Measurements from ENCODE around the gene NSD2. TPM values are rescaled to one million over a fixed set of nuclear protein-coding genes. Genes with fewer than 3 reads are reported as not detected.
"Not testable (repeated sequence)": the region's sequence is repeated elsewhere in the genome, so short reads cannot be mapped to it uniquely, and the experiment has no call there.

NSD2 gene
- total RNA-seq, 1 donor from 2014 or later = 203 TPM

DNA sequence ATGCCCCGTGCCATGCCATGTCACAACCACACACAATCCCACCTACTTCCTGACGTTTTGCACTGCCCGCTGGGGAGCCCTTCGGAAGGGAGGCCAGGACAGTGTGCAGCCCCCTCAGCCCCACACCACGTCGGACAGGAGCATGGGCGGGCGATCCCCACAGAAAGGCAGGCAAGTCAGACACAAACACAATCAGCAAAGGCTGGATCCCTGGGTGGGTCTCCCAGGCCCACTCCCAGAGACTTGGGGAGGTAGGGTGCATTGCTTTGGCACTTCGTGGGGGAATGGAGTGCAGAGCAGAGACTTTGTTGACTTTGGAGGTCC, 29.3 kb upstream of the NSD2 start:
- intact Hi-C loops (cut with micrococcal nuclease) = no loop called here

- intact Hi-C loops (cut with micrococcal nuclease) = no loop called here
Measured at GRCh38 chr4:1842339-1842895, 28.8 kb upstream of the NSD2 start.

- intact Hi-C loops (cut with micrococcal nuclease) = no loop called here
Measured at GRCh38 chr4:1842993-1843448, 28.2 kb upstream of the NSD2 start.

DNA sequence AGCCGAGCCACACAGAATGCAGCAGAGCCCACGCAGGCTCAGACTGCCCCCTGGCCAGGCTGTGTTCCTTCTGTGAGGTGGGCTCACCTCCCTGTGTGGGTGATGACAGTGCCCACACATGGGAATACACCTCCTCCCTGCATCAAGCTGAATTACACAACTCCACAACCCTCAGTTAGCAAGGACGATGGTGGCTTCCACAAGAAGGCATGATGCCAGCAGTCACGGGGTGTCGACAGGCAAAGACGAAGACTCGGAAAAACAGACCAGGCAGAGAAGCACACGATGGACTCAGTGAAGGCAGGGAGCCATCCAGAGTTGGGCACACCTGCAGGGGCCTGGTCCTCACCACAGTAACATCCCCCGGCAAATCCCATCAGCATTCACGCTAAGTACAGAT, 27.3 kb upstream of the NSD2 start:
- intact Hi-C loops (cut with micrococcal nuclease) = no loop called here

DNA sequence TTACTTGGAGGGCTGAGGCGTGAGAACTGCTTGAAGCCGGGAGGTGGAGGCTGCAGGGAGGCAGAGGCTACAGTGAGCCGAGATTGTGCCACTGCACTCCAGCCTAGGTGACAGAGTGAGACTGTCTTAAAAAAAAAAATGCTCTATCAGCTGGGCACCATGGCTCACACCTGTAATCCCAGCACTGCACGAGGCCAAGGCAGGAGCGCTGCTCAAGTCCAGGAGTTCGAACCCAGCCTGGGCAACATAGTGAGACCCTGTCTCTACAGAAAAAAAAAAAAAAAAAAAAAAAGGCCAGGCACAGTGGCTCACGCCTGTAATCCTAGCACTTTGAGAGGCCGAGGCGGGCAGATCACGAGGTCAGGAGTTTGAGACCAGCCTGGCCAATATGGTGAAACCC, 26.6 kb upstream of the NSD2 start:
- intact Hi-C loops (cut with micrococcal nuclease) = not testable (repeated sequence)

DNA sequence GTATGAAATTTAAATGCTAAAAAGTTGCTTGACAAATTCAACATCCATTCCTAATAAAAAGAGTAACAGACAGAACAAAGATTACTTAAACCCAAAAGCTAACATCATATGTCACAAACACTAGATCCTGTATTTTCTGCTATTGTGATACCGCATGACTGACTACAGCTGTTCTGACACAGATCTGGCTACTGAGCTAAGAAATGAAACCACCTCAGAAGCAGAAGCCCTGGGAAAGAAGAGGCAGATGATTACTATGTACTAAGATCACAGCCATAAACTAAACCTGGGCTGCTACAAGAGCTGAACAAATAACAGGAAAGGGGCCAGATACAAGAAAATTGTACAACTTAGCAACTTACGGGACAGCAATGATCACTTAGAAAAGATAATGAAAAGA, 24.6 kb upstream of the NSD2 start:
- intact Hi-C loops (cut with micrococcal nuclease) = no loop called here

DNA sequence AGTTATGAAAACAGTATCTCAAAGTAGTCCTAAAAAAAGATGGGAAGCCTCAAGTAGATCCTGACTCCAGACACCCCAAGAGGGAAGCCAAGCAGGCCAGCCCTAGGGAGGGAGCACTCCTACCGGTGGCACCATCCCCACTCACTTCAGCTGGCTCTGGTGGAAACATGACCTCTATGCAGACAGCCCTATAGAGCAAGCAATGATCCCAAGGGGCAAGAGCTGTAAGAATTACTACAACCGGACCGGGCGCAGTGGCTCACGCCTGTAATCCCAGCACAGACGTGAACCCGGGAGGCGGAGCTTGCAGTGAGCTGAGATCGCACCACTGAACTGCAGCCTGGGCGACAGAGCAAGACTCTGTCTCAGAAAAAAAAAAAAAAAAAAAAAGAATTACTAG, 20.9 kb upstream of the NSD2 start:
- intact Hi-C loops (cut with micrococcal nuclease) = no loop called here

DNA sequence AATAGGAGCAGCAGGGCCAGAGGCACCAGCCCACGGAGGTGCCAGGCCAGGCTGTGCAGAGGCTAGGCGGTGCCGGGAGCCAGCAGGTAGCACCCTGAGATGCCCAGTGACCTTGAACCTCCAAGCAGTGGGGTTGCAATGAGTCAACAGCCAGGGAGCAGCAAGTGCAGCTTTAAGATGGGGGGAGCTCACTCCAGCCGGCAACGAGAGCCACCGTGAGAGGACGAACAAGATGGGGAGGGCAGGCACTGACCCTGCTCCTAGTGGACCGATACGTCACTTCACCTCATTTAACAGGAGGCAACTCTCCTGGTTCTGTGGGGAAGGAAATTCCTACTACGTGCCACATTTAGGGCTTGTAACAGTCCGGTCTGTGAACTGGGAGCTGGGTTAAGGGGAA, 20.0 kb upstream of the NSD2 start:
- intact Hi-C loops (cut with micrococcal nuclease) = no loop called here

GRCh38 chr4:1851575-1852410, 19.4 kb upstream of the NSD2 start:
- intact Hi-C loops (cut with micrococcal nuclease) = no loop called here

GRCh38 chr4:1852904-1853623, 18.1 kb upstream of the NSD2 start:
- intact Hi-C loops (cut with micrococcal nuclease) = no loop called here

DNA sequence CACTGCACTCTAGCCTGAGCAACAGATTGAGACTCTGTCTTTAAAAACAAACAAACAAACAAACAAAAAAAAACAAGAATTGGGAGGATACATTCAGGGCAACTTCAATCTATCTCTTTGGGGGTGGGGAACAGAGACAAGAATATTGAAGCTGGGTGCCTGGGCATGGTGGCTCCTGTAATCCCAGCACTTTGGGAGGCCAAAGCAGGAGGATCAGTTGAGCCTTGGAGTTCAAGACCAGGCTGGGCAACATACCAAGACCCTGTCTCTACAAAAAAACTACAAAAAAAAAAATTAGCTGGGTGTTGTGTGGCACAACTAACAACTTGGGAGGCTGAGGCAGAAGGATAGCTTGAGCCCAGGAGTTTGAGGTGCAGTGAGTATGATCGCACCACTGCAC, 16.4 kb upstream of the NSD2 start:
- intact Hi-C loops (cut with micrococcal nuclease) = loop anchor here (5.0 kb wide), 2 partner anchors 153 to 507 kb away; partner anchors contain the start of genes NELFA and UVSSA

- intact Hi-C loops (cut with micrococcal nuclease) = loop anchor here (1.0 to 5.0 kb wide), 10 partner anchors 15 to 1107 kb away; partner anchors contain the start of genes CFAP99, HAUS3, MXD4 and NELFA
Measured at GRCh38 chr4:1855333-1856070, 15.7 kb upstream of the NSD2 start.

- intact Hi-C loops (cut with micrococcal nuclease) = loop anchor here (1.0 to 5.0 kb wide), 10 partner anchors 14 to 1106 kb away; partner anchors contain the start of genes CFAP99, HAUS3, MXD4 and NELFA
Measured at GRCh38 chr4:1856071-1856942, 14.9 kb upstream of the NSD2 start, which contains the start of gene LETM1. LETM1 (minus strand) TSS chr4:1856156; CDS start chr4:1855950, 206 bp downstream.

- intact Hi-C loops (cut with micrococcal nuclease) = loop anchor here (1.0 to 5.0 kb wide), 10 partner anchors 13 to 1105 kb away; partner anchors contain the start of genes CFAP99, HAUS3, MXD4 and NELFA
Measured at GRCh38 chr4:1856943-1857699, 14.1 kb upstream of the NSD2 start.

GRCh38 chr4:1857931-1858330, 13.3 kb upstream of the NSD2 start:
- intact Hi-C loops (cut with micrococcal nuclease) = loop anchor here (5.0 kb wide), 2 partner anchors 149 to 511 kb away; partner anchors contain the start of genes NELFA and UVSSA

GRCh38 chr4:1859389-1859753, 11.8 kb upstream of the NSD2 start:
- intact Hi-C loops (cut with micrococcal nuclease) = loop anchor here (5.0 kb wide), 2 partner anchors 148 to 512 kb away; partner anchors contain the start of genes NELFA and UVSSA

GRCh38 chr4:1862055-1862911, 8.9 kb upstream of the NSD2 start:
- intact Hi-C loops (cut with micrococcal nuclease) = no loop called here

GRCh38 chr4:1862961-1863296, 8.3 kb upstream of the NSD2 start:
- intact Hi-C loops (cut with micrococcal nuclease) = no loop called here
